Measurements from ENCODE around the gene AQP12A.

The AQP12A gene

DNA sequence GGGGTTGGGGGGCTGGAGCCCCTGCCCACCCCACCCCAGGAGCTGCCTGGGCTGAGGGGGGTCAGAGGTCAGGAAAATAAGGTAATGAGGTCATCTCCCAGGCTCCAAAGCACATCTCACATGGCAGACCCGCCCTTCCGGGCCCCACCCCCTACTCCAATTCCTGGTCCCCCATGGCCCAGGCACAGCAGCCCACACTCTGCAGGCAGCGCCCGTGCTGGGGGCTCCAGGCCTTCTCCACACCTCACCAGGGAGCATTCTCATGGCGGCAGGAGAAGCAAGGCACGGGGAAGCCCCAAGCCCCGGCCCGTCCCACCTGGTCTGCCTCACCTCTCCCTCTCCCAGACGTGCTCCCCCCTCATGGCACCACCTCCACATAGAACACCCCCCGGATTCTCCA, 43.8 kb downstream of the AQP12A start:
- H3K4me3 ChIP-seq (ENCODE audit: insufficient read depth, low read length, poor library complexity, severe bottlenecking), result no peak overlapping the region
- no peak for TF ChIP-seq EZH2phosphoT487 (conservative IDR thresholded peaks at IDR 0.05; ENCODE audit: low read length)
- TF ChIP-seq, protein P1, sequence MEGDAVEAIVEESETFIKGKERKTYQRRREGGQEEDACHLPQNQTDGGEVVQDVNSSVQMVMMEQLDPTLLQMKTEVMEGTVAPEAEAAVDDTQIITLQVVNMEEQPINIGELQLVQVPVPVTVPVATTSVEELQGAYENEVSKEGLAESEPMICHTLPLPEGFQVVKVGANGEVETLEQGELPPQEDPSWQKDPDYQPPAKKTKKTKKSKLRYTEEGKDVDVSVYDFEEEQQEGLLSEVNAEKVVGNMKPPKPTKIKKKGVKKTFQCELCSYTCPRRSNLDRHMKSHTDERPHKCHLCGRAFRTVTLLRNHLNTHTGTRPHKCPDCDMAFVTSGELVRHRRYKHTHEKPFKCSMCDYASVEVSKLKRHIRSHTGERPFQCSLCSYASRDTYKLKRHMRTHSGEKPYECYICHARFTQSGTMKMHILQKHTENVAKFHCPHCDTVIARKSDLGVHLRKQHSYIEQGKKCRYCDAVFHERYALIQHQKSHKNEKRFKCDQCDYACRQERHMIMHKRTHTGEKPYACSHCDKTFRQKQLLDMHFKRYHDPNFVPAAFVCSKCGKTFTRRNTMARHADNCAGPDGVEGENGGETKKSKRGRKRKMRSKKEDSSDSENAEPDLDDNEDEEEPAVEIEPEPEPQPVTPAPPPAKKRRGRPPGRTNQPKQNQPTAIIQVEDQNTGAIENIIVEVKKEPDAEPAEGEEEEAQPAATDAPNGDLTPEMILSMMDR (IDR thresholded peaks at IDR 0.05; ENCODE audit: insufficient read depth, low read length, poor library complexity, severe bottlenecking), result no peak
- H3K4me2 ChIP-seq (ENCODE audit: low read depth, low read length, poor library complexity, severe bottlenecking), result no peak overlapping the region
- no peak overlapping the region for H3K27ac ChIP-seq (ENCODE audit: low read depth, low read length)
- no peaks in the 10 kb centered on the region for H4K20me1 ChIP-seq (ENCODE audit: low read depth, low read length)
- no peaks in the 10 kb centered on the region for H3K79me2 ChIP-seq (ENCODE audit: insufficient read depth, low read length)
- no peak overlapping the region for H2AFZ ChIP-seq (ENCODE audit: low read depth, low read length, severe bottlenecking)
- H3K9me3 ChIP-seq (ENCODE audit: insufficient read depth, low read length), result no peaks in the 10 kb centered on the region
- H3K36me3 ChIP-seq (ENCODE audit: low read length), result no peaks in the 10 kb centered on the region
- no peaks in the 10 kb centered on the region for H3K9me2 ChIP-seq (replicated peaks; ENCODE audit: insufficient read depth, low read length)
- no peaks in the 10 kb centered on the region for H3F3A ChIP-seq (ENCODE audit: insufficient read depth)
- no peaks in the 10 kb centered on the region for H3K27me3 ChIP-seq (ENCODE audit: low read length)
- no peak overlapping the region for H3K9ac ChIP-seq (ENCODE audit: low read length)

DNA sequence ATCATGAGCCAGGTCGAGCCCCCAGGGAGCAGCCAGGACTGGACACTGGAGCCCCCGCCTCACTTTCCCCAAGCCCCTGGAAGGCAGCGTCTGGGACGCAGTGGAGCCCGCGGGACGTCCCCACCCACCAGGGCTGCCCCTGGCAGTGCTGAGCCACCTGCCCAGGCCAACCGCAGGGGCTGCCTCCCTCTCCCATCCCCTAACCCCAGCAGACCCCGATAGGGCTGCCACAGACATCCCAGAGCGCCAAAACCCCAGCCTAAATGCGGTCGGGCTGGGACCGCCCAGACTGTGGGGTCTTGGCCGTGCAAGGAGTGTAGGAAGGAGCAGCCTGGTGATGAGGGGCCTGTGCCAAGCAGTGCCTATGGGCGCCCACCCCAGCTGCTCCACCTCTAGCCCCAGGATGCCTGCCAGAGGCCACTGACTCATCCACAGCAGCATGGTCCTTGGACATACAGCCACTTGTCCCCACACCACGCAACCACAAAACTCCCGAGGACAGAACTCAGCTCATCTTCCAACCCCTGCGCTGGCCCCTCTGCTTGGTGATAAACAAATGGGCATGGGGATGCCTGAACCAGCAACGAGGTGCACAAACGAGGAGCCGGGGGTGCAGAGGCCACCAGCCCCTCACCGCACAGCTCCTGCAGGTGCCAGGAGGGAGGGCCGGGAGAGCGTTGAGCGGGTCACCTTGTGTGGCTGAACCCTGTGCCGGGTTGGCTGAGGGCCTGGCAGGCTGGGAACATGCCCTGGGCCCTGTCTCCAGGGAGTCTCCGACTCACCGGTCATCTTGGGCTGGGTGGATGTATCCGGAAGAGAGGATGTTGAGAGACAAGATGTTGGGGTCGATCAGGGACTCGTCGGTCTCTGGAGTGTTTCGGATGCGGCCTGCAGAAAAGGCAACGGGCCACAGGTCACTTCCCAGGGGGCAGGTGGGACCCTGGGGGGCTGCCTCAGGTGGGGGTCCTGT, 44.9 kb downstream of the AQP12A start:
- TF ChIP-seq, protein P1 (IDR thresholded peaks at IDR 0.05; ENCODE audit: insufficient read depth, low read length, poor library complexity, severe bottlenecking), result no peak
- TF ChIP-seq EZH2phosphoT487 (conservative IDR thresholded peaks at IDR 0.05; ENCODE audit: low read length), result no peak
- H3K9me3 ChIP-seq (ENCODE audit: insufficient read depth, low read length), result no peaks in the 10 kb centered on the region
- H3K79me2 ChIP-seq (ENCODE audit: insufficient read depth, low read length), result no peaks in the 10 kb centered on the region
- H3K27me3 ChIP-seq (ENCODE audit: low read length), result no peaks in the 10 kb centered on the region; the same call in 1 of the 2 replicates
- H3K4me2 ChIP-seq (ENCODE audit: low read depth, low read length, poor library complexity, severe bottlenecking), result no peak overlapping the region
- no peaks in the 10 kb centered on the region for H3K9me2 ChIP-seq (replicated peaks; ENCODE audit: insufficient read depth, low read length)
- no peak overlapping the region for H2AFZ ChIP-seq (ENCODE audit: low read depth, low read length, severe bottlenecking)
- no peaks in the 10 kb centered on the region for H4K20me1 ChIP-seq (ENCODE audit: low read depth, low read length)
- H3F3A ChIP-seq (ENCODE audit: insufficient read depth), result no peaks in the 10 kb centered on the region
- no peaks in the 10 kb centered on the region for H3K36me3 ChIP-seq (ENCODE audit: low read length)
- no peak overlapping the region for H3K27ac ChIP-seq (ENCODE audit: low read depth, low read length)
- no peak overlapping the region for H3K9ac ChIP-seq (ENCODE audit: low read length)
- H3K4me3 ChIP-seq (ENCODE audit: insufficient read depth, low read length, poor library complexity, severe bottlenecking), result no peak overlapping the region

DNA sequence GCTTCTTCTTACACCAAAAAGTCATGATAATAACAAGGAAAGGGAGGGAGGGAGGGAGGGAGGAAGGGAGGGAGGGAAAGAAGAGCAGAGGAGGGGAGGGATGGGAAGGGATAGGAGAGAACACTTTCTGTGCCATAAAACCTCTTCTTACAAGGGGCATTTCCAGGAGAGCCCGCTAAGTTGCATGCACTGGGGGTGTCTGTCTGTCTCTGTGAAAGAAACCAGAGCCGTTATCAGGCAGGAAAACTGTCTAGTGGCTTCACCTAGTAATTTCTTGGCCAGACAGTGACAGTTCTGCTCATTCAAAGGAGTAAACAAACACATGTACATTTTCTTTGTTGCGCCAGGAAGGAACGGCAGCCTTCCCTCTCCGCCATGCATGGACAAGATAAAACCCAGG, 45.8 kb downstream of the AQP12A start:
- Histone ChIP-seq H3K9me3 (ENCODE audit: insufficient read depth, low read length) (no peaks in the 10 kb centered on the region), H2AFZ (ENCODE audit: low read depth, low read length, severe bottlenecking) (no peak overlapping the region), H3K4me3 (ENCODE audit: insufficient read depth, low read length, poor library complexity, severe bottlenecking) (no peak overlapping the region), H3K9ac (ENCODE audit: low read length) (no peak overlapping the region), H3K27ac (ENCODE audit: low read depth, low read length) (no peak overlapping the region), H3F3A (ENCODE audit: insufficient read depth) (no peaks in the 10 kb centered on the region), H3K36me3 (ENCODE audit: low read length) (no peaks in the 10 kb centered on the region), H4K20me1 (ENCODE audit: low read depth, low read length) (no peaks in the 10 kb centered on the region), H3K79me2 (ENCODE audit: insufficient read depth, low read length) (no peaks in the 10 kb centered on the region), H3K27me3 (ENCODE audit: low read length) (no peaks in the 10 kb centered on the region; the same call in 1 of the 2 replicates), H3K9me2 (replicated peaks; ENCODE audit: insufficient read depth, low read length) (no peaks in the 10 kb centered on the region), H3K4me2 (ENCODE audit: low read depth, low read length, poor library complexity, severe bottlenecking) (no peak overlapping the region)
- TF ChIP-seq, protein P1 (IDR thresholded peaks at IDR 0.05; ENCODE audit: insufficient read depth, low read length, poor library complexity, severe bottlenecking), result no peak
- no peak for TF ChIP-seq EZH2phosphoT487 (conservative IDR thresholded peaks at IDR 0.05; ENCODE audit: low read length)
